ENCODE results near the gene STK32B. TPM values are rescaled to one million over a fixed set of nuclear protein-coding genes. Genes with fewer than 3 reads are reported as not detected.
"Not testable (repeated sequence)": the region's sequence is repeated elsewhere in the genome, so short reads cannot be mapped to it uniquely, and the experiment has no call there.

Gene STK32B
- total RNA-seq, 1 donor from 2014 or later = 0.56 TPM

DNA sequence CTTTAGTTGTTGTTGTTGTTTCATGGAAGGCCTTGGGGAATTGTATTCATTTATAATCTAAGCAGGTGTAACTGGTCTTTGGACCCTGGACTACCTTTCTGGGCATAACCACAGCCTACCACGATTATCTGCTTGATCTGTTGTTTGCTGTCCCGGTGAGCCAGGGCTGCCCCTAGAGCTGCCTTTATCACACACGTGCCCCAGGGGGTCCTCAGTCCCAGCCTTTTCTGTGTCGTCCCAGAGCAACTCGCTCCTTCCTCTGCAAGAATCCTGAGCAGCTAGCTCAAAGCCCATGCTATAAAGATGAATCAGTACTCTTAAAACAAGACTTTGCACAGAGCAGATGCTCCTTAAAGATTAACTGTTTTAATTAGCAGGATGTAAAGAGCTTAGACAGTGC, 383.9 kb downstream of the STK32B start:
- H3K4me1 Mint-ChIP-seq (ENCODE audit: unreplicated experiment) = no peaks in the 10 kb centered on the region
- no peak overlapping the region for H3K27ac Mint-ChIP-seq (ENCODE audit: unreplicated experiment)
- no peak for DNase-seq (ENCODE audit: low spot score)
- TF ChIP-seq CTCF (IDR thresholded peaks at IDR 0.05; ENCODE audit: unreplicated experiment) = no peak
- no peaks in the 10 kb centered on the region for H3K36me3 Mint-ChIP-seq (ENCODE audit: low read depth, unreplicated experiment)
- H3K4me3 Mint-ChIP-seq (ENCODE audit: unreplicated experiment) = no peak overlapping the region
- peaks cover 6% of the 10 kb centered on the region for H3K27me3 Mint-ChIP-seq (ENCODE audit: unreplicated experiment)
- peaks cover 5% of the 10 kb centered on the region for H3K9me3 Mint-ChIP-seq (ENCODE audit: unreplicated experiment)

- H3K9me3 Mint-ChIP-seq (ENCODE audit: unreplicated experiment) = peaks cover 5% of the 10 kb centered on the region
- TF ChIP-seq CTCF (IDR thresholded peaks at IDR 0.05; ENCODE audit: unreplicated experiment) = no peak
- H3K27ac Mint-ChIP-seq (ENCODE audit: unreplicated experiment) = no peak overlapping the region
- H3K4me3 Mint-ChIP-seq (ENCODE audit: unreplicated experiment) = no peak overlapping the region
- H3K36me3 Mint-ChIP-seq (ENCODE audit: low read depth, unreplicated experiment) = no peaks in the 10 kb centered on the region
- peaks cover 6% of the 10 kb centered on the region for H3K27me3 Mint-ChIP-seq (ENCODE audit: unreplicated experiment)
- H3K4me1 Mint-ChIP-seq (ENCODE audit: unreplicated experiment) = no peaks in the 10 kb centered on the region
- no peak for DNase-seq (ENCODE audit: low spot score)
Observed at GRCh38 chr4:5435823-5436222, 384.5 kb downstream of the STK32B start.

GRCh38 chr4:5443976-5444802, 392.9 kb downstream of the STK32B start:
- not testable (repeated sequence) for H3K27me3 Mint-ChIP-seq (ENCODE audit: unreplicated experiment); H3K27ac Mint-ChIP-seq (ENCODE audit: unreplicated experiment); H3K4me3 Mint-ChIP-seq (ENCODE audit: unreplicated experiment); DNase-seq (ENCODE audit: low spot score); H3K36me3 Mint-ChIP-seq (ENCODE audit: low read depth, unreplicated experiment); H3K9me3 Mint-ChIP-seq (ENCODE audit: unreplicated experiment); H3K4me1 Mint-ChIP-seq (ENCODE audit: unreplicated experiment)

GRCh38 chr4:5444918-5445517, 393.7 kb downstream of the STK32B start:
- Mint-ChIP-seq H3K9me3 (ENCODE audit: unreplicated experiment) (no peaks in the 10 kb centered on the region), H3K27ac (ENCODE audit: unreplicated experiment) (no peak overlapping the region), H3K4me3 (ENCODE audit: unreplicated experiment) (no peak overlapping the region), H3K27me3 (ENCODE audit: unreplicated experiment) (peaks cover 2% of the 10 kb centered on the region), H3K4me1 (ENCODE audit: unreplicated experiment) (no peaks in the 10 kb centered on the region), H3K36me3 (ENCODE audit: low read depth, unreplicated experiment) (no peaks in the 10 kb centered on the region)
- no peak for TF ChIP-seq CTCF (IDR thresholded peaks at IDR 0.05; ENCODE audit: unreplicated experiment)
- DNase-seq (ENCODE audit: low spot score) = no peak

- DNase-seq (ENCODE audit: low spot score) = no peak
- H3K9me3 Mint-ChIP-seq (ENCODE audit: unreplicated experiment) = no peaks in the 10 kb centered on the region
- H3K36me3 Mint-ChIP-seq (ENCODE audit: low read depth, unreplicated experiment) = no peaks in the 10 kb centered on the region
- H3K4me3 Mint-ChIP-seq (ENCODE audit: unreplicated experiment) = no peak overlapping the region
- TF ChIP-seq CTCF (IDR thresholded peaks at IDR 0.05; ENCODE audit: unreplicated experiment) = no peak
- H3K27me3 Mint-ChIP-seq (ENCODE audit: unreplicated experiment) = peaks cover 2% of the 10 kb centered on the region
- H3K4me1 Mint-ChIP-seq (ENCODE audit: unreplicated experiment) = no peaks in the 10 kb centered on the region
- no peak overlapping the region for H3K27ac Mint-ChIP-seq (ENCODE audit: unreplicated experiment)
Observed at GRCh38 chr4:5446595-5447226, 395.4 kb downstream of the STK32B start.
